Activated CD8-positive, alpha-beta memory T cell treated with anti-CD3 and anti-CD28 coated beads, Interleukin-2, amount 50 U/mL, for 1 hour (primary cell): ENCODE data around the gene ZEB2.

Source experiments
- DNase-seq: peaks from one replicate; pipeline ENCODE4 v3.0.0-alpha.2; 2020; ENCODE audit errors: extremely low read depth

The ZEB2 gene

DNA sequence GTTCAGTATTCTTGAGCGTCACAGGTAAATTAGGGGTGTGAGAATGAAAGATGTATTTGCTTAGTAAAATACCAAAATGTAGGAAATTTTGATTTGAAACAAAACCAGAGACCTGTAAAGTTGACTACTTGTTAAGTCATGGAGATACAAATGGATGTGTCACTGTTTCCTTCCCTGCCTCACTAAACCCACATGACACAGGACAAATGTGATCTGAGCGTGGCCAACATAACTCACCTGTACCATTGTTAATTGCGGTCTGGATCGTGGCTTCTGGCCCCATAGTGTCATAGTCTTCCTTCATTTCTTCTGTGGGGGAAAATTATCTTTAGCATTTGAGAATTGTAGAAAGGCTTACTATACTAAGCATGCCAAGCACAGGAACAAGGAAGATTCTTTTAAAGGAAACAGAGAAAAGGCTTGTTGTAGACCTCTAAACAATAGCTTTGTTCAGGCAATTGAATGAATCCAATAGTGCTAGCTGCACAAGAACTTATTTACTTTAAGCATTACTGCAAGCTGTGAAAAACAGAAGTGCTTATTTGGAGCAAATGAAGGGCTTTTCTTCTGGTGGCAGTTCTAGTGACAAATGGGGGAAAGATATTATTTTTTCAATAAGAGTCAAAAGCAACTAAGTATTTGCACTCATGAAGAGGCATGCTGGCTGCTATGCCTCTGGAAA lies 95.2 kb downstream of the ZEB2 start:
- no peak for DNase-seq

DNA sequence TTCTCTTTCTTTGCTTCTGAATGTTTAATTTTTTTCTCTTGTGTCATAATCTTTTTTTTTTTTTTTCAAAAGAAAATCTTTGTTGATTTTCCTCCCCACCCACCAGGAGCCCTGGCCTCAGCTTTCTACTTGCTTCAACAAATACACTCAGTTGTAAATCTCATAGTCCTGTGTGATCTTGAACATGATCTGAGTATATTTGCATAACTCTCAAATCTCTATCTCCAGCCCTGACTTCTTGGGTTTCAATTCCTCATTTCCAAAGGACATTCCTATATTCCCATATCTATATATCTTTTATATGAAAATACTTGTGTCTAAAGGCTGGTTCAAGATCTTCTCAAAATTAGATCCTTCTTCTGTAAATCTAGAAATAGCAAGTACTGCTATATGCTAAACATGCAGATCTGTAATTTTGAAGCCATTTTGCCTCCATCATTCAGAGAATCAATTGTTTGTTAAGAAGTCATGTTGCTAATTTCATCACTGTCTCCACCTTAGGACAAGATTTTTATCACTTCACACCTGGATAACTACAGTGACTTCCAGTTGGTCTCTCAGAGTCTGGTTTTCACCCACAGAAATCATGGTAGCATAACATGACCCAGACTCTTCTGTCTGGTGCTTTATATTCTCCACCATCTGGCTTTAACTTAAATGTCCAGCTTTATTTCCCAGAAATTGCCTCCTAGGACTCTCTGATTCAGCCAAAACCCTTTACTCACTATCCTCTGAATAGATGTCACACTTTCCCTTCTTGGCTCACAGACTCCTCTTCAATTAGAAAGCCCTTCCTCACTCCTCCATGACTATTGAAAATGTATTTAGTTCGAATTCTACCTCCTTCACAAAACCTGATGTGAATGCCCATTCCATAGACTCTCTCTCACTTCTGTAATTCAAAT lies 98.1 kb downstream of the ZEB2 start:
- no peak for DNase-seq

DNA sequence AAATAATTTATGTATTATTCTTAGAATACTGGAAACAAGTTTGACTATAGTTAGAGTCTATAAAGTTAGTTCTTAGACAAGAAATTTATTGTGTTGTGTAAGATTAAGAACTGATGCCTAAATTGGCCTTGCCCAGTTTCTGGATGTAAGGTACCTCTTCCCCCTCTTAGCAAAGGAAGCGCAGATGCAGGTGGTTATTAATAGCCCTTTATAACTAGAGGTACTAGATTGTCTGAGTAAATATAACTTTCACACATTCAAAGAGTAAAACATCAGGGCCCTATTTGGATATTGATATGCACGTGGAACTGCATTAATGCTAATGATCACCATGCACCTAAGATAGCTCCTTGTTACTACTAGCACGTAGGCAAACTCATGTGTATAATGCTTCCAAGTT lies 100.7 kb downstream of the ZEB2 start:
- no peak for DNase-seq

DNA sequence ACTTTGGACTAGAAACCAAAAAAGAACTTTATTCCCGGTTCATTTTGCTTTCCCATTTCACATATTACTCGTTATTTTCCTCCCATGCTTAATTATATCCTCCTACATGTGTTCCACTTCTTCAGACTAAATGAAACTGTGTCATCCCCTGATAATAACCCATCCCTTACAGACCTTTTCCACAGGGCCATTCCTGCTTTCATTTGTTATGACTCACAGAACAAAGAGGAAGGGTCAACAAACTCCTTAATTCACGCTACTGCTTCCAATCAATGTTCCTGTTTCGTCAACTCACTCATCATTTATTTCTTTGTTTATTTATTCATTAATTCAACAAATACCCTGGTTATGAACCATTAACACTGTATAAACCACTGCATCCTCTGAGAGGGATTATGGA lies 104.5 kb downstream of the ZEB2 start:
- no peak for DNase-seq

DNA sequence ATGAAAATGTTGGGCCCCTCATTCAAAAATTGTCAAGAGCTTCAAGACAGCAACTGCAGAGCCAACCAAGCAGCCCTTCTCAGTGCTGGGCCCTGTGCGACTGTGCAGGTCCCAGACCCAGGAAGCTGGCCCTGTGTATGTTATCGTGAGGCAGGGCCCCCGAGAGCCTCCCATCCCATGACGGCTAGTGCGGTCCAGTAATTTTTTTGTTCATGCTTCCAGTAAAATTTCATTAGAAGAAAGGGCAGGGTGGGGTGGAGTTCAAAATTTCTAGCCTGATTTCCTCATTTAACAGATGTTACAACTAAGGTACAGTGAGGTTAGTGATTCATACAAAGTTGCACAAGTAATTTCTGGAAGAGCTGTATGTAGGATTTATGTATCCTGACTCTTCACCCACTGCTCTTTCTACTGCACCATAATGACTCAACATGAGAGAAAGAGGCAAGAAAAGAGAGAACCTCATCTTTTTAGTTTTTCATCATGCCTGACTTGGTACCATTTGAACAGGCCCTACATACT lies 105.5 kb downstream of the ZEB2 start:
- DNase-seq = no peak

DNA sequence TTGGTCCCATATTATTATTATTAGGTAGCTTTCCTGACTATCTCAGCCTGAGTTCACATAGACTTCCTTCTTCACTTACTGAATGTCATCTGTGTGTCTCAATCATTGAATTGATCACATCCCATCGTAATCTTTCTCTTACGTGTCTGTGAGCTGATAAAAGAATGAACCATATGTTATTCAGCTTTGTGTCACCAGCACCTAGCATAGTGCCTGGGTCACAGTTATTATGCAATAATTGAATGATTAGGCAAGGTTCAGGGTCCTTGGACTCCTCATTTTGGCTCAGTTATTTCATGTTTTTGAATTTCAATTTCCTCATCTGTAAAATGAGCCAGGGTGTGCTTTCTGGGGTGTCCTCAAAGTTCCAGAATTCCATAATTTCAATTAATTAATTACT lies 107.2 kb downstream of the ZEB2 start:
- DNase-seq = no peak

DNA sequence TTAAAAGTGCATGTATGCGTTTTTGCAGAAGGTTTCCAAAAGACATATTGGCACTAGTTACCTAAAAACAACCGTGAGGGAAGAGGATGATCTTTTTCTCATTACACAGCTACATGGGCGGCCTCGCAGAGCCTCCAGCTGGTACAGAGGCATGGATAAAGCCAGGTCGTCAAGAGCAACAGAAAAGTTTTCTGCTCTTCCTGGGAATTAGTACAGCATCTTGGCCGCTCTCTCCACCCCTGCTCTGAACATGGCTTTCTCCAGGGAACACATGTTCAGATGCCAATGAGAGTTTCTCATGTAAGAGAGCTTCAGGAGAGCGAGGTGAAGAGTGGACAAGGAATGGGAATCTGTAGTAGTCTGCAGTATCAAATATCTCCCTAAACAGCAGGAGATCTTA lies 108.4 kb downstream of the ZEB2 start:
- no peak for DNase-seq

DNA sequence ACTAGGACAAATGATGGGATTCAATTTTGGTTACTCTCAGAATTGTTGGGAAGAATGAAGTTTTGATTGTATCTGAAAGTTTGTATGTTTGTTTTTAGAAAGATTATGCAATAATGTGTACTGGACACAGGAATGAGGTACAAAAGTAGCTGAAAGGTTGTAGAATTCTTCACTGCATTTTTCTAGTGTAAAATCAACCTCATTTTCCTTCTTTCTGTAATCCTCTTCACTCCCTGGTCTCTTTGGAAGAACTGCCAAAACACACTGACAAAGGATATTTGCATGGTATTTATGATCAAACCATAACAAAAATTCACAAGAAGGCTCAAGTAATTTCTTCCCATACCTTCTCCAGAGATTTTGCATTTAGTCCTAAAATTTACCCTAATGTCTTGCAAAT lies 110.7 kb downstream of the ZEB2 start:
- no peak for DNase-seq

DNA sequence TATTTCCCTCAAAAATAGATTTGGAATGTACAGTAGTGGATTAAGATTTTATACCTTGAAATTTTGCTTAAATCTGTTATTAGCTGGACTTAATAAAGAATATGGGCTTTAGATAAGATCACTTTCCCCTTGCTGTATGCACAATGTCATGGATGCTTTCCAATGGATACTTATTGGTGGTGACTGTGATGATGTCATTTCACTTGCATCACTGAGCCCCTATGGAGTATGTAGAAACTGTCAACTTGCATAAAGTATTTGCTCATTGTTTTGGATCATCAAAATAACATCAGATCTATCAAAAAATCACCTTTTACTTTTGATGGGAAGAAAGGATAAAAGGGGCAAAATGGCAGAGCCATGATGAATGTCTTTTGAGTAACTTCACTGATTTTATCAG lies 112.7 kb downstream of the ZEB2 start:
- DNase-seq = no peak

DNA sequence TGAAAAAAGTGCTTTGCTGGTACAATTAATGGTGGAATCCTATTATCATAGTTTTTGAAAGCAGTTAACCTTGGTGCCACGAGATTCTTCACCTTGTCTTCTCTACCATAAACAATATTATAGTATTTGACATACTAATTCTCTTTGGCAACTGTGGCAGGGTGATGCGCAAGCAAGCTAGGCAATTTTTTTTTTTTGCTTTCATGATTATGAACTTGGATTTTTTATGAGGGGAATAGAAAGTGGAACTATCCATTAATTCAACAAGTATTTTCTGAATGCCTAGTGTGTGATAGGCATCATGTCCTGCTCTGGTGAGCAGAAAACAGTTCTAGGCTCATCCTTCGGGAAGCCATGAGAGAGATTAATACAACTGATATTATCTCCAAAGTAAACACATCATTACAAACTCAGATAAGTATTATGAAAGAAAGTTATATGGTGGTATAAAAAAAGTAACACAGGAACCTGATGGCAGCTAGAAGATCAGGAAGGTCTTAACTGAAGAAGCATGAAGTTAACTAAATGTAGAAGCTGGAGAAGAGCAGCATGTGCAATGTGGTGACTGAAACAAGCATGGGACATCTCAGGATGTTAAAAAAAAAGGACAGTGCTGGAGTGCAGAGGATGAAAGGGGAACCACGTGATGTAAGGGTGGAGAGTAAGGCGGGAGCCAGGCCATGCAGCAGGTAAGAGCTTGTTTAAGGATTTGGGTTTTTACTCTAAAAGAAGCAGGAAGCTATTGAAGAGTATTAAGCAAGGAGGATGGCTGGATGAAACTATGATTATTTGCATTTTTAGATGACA lies 113.7 kb downstream of the ZEB2 start:
- no peak for DNase-seq

DNA sequence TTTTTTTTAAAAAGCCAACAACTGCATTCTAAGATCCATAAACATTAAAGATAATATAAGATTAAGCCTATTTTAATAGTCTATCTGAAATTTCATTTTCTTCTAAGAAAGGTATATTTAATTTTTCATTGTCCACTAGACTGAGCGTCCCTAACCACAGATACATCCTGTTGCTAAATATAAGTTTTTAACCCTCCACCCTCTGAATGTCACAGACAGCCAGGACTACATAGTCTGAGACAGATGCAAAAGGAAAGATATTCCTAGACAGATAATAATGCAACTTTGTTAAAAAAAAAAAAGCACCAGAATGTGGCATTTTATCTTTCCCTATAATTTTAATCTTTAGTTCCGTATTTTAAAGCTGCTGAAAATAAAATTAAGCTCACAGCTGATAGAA lies 114.6 kb downstream of the ZEB2 start:
- no peak for DNase-seq

DNA sequence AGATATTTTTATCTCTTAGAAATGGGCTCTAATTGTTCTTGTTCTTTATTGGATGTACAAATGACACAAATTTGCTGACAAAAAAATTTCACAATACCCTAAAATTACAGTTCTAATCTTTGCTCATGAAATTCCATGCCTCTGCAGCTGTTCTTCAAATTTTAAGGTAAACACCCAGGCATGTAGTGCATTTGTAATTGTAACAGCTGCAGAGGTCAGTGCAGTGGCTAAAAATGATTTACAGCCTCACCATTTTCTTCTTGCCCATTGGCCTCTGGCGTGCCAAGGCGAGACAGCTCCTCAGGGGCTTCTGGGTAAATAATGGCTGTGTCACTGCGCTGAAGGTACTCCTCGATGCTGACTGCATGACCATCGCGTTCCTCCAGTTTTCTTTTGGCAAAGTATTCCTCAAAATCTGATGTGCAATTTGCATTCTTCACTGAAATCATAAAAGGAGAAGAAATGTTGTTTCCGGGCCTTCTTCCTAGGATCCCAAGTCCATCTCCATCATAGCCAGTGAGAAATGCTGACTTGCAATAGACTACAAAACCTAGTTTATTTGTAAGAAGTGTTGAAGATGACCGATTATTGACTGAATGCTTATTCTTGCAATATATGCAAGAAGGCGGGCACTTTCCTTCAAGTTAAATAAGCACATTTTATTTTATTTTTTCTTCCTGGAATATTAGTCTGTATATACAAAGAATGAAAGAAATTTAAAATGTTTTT lies 115.2 kb downstream of the ZEB2 start:
- DNase-seq = no peak

DNA sequence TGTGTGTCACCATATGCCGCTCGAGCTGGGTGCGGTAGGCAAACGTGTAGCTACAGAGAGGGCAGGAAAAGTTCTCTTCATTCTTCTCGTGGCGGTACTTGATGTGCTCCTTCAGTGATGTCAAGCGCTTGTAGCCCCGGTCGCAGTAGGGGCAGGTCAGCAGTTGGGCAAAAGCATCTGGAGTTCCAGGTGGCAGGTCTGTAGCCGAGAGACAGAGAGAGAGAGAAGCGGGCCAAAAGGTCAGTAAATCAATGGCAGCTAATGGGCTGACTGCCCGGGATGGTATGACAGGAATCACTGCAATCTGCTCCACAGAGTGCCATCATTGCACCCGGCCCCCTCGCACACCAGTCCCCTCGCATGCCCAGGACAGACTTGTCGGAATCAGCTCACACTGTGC lies 116.0 kb downstream of the ZEB2 start:
- no peak for DNase-seq

DNA sequence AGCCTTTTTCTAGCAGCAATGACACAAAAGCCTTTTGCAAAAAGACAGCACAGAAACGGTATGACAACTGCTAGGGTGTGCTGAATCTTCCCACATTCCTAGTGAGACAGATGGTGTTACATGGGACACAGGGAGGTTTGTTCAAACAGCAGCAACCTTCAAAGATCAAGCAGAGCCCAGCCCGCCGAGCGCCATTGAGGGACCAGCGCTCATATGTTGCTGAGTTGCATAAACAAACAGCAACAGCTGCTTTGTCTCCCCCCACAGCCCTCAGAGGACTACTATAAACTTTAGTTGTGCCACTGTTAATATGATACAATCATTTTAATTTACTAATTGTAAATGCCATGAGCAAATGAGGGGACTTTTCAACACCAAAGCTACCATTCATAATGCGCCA lies 117.7 kb downstream of the ZEB2 start:
- no peak for DNase-seq

DNA sequence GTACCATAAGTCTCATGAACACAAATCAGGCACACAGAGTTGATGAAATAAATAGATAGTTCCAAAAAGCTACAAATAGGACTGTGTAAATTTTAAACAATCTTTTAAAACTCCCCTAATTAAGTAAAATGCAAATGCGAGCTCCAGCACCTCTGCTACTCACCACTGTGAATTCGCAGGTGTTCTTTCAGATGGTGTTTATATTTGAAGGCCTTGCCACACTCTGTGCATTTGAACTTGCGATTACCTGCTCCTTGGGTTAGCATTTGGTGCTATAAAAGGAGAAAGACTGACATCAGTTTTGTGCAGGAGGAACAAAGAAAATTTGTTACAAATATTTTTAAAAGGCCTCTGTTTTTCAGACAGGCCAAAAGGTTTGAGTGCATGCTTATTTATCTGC lies 118.9 kb downstream of the ZEB2 start:
- no peak for DNase-seq

DNA sequence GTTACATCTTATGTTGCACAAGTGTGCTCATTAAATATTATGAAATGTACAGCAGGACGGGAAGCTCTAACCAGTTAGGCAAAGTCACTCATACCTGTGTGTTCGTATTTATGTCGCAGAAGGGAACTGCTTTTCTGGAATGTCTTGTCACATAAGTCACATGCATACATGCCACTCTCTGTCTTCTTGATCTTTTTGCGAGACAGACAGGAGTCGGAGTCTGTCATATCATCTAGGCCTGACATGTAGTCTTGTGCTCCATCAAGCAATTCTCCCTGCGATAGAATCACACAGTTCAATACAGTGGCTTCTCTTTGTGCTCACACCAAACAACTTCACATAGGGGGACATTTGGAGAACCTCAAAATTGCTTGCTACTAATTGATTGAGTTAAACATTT lies 123.6 kb downstream of the ZEB2 start:
- DNase-seq = no peak

DNA sequence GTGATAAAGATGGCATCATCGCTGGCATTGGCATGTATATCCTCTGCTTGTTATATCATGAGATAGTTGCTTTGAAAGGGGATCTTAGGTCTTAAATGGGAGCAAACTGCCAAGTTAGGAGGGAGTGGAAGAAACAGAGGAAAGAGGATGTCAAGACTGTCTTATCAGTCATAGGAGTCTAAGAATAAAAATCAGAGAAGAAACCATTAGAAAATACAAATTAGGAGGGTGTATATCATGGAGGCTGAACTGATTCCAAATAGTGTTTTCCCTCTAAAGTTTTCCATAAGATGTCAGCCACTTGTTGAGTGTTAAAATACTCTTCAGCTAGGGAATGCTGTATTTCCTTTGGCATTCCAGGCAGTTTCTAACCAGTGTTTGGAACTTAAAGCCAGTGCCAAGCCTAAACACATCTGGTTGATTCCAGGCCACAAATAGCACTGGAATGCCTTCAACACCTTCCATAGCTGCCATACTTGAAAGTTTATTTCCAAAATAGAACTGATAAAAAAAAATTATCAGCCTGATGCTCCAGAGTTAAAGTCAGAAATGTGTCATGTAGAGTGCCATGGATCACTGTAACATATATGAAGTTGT lies 129.4 kb downstream of the ZEB2 start:
- DNase-seq = no peak

DNA sequence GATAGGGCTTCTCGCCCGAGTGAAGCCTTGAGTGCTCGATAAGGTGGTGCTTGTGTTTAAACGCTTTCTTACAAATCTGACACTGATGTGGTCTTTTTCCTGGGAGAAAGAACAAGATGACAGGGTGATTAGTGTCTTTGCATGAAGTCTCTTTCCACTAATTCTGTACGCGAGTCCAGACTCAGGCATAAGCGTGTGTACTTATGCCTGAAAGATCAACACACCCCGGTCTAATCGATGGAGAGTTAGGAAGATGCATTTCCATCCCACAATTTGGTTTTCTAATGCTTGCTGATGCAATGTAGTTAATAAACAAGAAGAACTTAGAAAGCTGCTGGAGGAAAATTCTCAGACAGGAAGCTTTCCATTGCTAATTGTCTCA lies 130.0 kb downstream of the ZEB2 start:
- DNase-seq = no peak

DNA sequence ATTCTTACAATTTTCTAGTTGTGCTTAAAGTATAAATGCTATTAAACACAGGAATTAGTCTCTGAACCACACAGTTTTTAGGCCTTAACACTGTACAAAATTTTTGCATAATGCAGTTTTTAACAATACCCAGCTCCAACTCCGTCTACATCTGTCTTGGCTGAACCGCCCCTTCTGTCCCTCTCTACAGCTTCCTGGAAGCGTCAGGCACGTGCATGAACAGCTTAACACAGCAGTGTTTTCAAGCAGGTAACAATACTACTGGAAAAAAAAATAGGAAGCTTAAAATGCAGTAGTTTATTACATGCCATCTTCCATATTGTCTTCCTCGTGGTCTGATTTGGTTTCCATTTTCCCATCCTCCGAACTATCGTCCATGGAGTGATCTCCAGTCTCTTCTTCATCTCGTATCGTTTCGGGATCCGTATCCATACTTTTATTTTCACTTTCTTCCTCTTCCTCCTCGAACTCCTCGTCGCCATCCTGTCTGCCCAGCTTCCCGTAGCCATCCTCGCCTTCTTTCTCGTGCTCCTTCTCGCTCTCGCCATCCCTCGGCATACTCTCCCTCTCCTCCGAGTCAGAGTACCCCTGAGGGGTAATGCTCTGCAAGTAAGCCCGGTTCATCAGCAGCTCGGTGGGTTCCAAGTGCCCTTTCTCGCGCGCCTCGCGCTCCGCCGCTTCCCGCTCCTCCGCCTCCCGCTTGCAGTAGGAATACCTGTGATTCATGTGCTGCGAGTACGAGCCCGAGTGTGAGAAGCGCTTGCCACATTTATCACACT lies 130.6 kb downstream of the ZEB2 start:
- DNase-seq = no peak

DNA sequence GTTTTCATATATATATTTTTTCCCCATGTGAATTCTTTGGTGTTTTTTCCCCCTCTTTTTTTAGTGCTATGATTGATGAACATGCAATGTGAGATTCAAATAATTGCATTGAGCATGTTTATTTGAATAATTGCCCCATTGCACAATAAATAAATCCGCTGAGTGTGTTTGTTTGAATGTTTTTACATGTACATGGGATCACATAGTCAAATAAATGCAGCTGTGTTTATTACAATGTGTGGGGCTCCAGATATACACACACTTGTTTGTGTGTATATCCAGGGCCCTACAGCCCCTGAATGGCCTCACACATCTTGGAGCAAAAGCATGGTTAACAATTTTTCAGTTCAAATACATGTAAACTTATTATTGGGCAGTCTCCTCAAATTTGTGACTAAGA lies 134.5 kb downstream of the ZEB2 start:
- no peak for DNase-seq
